Astrocyte of the spinal cord (primary cell): Measurements from ENCODE around the gene OOSP4B.
"Not testable (repeated sequence)": the region's sequence is repeated elsewhere in the genome, so short reads cannot be mapped to it uniquely, and the experiment has no call there.

Source experiments
- DNase-seq: peaks from one replicate; pipeline ENCODE4 v3.0.0; 2011; ENCODE audit warnings: low read depth, low spot score
- H3K4me3 ChIP-seq: 2 replicates; pipeline ENCODE4 v1.5.1; 2011; ENCODE audit warnings: low read depth, mild to moderate bottlenecking, low read length, moderate library complexity
- in situ Hi-C: cut with HindIII; loops from 2 replicates; pipeline ENCODE4 v1.10.0; 2017; ENCODE audit warnings: low sequenced_read_pairs
- TF ChIP-seq, protein P1 (sequence below): IDR thresholded peaks from 2 replicates; pipeline ENCODE4 v1.5.1; 2012; ENCODE audit warnings: low read depth, mild to moderate bottlenecking, low read length, inconsistent platforms

Gene OOSP4B

DNA sequence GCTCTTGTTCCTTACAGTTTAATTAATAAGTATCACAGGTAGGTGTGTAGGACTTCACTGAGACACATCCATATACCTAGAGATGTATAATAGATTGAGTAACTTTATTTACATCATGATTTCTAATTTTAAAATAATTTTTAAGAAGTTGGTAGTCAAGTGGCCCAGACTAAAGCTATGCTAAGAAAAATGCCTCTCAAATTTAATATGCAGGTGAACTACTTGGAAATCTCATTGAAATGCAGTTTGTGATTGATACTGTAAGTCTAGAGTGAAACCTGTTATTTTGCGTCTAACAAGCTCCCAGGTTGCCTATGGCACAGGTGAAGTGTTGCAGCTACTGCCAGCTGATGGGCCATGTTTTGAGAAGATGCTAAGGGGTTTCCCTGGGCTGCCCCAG, at the start of gene OOSP4B:
OOSP4B (plus strand) TSS at position 301 of the 400 bp plus-strand sequence.
- TF ChIP-seq, protein P1, sequence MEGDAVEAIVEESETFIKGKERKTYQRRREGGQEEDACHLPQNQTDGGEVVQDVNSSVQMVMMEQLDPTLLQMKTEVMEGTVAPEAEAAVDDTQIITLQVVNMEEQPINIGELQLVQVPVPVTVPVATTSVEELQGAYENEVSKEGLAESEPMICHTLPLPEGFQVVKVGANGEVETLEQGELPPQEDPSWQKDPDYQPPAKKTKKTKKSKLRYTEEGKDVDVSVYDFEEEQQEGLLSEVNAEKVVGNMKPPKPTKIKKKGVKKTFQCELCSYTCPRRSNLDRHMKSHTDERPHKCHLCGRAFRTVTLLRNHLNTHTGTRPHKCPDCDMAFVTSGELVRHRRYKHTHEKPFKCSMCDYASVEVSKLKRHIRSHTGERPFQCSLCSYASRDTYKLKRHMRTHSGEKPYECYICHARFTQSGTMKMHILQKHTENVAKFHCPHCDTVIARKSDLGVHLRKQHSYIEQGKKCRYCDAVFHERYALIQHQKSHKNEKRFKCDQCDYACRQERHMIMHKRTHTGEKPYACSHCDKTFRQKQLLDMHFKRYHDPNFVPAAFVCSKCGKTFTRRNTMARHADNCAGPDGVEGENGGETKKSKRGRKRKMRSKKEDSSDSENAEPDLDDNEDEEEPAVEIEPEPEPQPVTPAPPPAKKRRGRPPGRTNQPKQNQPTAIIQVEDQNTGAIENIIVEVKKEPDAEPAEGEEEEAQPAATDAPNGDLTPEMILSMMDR, result no peak
- no peak for DNase-seq
- in situ Hi-C loops, result no loop called here

DNA sequence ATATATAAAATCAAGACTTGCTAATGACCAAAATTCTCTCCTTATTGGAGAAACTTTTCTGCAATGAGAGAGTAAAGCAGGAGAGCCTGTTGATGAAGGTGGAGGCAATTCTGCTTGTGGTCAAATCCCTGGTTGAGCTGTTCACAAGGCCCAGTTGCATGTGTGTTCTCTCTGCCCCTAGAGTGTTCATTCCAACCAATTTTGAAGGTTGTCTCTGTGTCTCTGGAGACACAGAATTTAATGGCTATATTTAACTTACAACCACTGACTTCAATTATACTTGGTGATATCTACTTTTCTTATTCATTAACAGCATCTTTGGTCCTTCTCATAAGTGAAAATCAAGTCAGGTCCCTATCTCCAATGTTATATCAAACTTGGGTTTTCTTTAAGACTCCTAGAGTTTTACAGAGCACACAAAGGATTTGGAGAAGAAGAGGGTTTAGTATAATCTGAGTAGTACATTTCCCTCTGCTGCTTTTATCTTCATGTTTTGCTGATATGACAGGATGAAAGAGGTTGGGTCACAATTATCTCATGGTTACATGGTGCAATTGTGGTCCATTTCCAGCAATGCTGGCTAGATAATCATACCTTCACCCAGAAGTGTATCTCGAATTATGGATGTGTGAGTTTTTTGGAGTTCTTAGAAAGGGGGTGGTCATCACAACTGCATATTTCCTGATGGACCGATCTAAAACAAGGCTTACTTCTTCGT, 49.1 kb upstream of the OOSP4B start:
- no peak for DNase-seq
- in situ Hi-C loops, result no loop called here
- H3K4me3 ChIP-seq, result no peak overlapping the region
- TF ChIP-seq, protein P1, result no peak

More for the DNA sequence above, at the start of gene OOSP4B:
- H3K4me3 ChIP-seq, result no peak within 1 kb of the TSS

- H3K4me3 ChIP-seq, result no peak overlapping the region
- no peak for DNase-seq
- TF ChIP-seq, protein P1, result no peak
- in situ Hi-C loops, result no loop called here
These were observed 48.6 kb upstream of the OOSP4B start for GRCh38 chr11:59968395-59968783.

GRCh38 chr11:59973097-59973496, 43.9 kb upstream of the OOSP4B start:
- in situ Hi-C loops, result no loop called here
- no peak overlapping the region for H3K4me3 ChIP-seq
- TF ChIP-seq, protein P1, result no peak
- no peak for DNase-seq

- DNase-seq, result no peak
- in situ Hi-C loops, result no loop called here
- TF ChIP-seq, protein P1, result no peak
- H3K4me3 ChIP-seq, result no peak overlapping the region
These were observed 35.7 kb upstream of the OOSP4B start for GRCh38 chr11:59981106-59981770.

DNA sequence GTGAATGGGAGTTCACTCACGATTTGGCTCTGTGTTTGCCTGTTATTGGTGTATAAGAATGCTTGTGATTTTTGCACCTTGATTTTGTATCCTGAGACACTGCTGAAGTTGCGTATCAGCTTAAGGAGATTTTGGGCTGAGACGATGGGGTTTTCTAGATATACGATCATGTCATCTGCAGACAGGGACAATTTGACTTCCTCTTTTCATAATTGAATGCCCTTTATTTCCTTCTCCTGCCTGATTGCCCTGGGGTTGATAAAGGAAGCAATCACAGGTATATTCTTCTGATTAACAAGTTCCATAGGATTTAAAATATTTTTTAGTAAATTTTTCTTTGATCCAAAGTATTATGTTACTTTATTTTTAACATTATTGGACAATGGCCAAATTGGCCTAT, 34.9 kb upstream of the OOSP4B start:
- DNase-seq, H3K4me3 ChIP-seq, in situ Hi-C loops: not testable (repeated sequence)

DNA sequence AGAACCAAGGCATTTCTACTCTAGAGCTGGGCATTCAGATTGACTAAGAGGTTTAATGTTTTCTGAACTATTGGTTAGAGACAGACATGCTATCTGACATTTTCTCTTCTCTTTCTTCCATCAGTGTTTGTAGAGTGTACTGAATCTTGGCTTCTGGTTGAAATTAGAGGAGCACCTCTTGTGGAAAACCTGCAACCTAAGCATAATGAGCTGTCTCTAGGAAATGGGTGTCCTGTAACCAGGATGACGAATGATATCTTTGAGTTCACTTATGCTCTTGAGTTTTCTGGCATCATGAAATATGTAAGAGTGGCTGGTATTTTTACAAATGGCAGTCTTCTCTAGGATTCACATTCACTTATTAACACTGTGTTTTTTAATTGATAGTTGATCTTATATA, 33.8 kb upstream of the OOSP4B start:
- no peak overlapping the region for H3K4me3 ChIP-seq
- in situ Hi-C loops, result no loop called here
- TF ChIP-seq, protein P1, result no peak
- no peak for DNase-seq
